ENCODE results near the gene CCDC154.
"Not testable (repeated sequence)": the region's sequence is repeated elsewhere in the genome, so short reads cannot be mapped to it uniquely, and the experiment has no call there.

The CCDC154 gene

DNA sequence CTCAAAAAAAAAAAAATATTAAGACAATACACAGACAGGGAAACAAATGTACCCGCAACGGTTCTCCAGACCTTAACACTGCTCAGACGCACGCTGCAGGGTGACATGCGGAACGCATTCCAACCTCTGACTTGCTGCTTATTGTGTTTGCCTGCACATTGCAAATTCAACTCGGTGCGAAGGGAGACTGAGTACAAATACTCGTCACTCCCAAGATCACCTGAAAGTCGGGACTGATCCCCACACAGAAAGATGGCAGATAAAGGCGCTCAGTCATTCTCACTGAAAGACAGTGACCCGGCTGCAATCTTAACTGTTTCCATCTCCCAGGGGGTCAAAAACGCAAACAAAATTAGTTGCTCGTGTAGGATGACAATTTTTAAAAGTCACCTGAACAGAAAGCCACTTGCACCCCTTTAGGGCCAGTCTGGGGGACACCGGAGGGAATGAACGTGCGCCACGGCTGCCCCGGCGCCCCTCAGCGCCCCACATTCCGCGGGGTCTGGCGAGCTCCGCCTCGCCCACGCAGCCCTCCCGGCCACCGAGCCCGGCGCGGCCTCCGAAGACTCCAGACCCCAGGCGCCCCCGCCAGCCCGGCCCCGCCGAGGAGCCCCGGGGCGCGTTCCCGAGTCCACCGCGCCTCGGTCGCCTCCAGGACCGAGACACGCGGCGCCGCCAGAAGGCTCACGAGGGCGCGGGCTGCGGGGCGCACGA is 29.9 kb upstream of the CCDC154 start:
- no peak for DNase-seq (ENCODE audit: low spot score)

DNA sequence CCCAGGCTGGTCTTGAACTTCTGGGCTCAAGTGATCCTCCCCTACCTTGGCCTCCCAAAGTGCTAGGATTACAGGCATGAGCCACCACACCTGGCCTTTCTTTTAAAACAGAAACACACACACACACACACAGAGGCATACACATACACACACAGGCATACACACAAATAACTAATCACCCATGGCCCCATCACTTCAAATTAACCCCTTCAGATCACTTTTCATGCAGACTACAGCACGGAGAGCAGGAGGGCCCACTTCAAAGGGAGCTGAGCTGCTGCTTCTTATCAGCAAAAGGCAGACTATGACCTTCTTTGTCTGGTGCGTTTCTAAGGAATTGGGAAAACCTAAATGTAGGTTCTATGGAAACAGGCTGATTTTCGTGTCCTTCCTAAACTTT is 28.6 kb upstream of the CCDC154 start:
- DNase-seq (ENCODE audit: low spot score) = no peak

DNA sequence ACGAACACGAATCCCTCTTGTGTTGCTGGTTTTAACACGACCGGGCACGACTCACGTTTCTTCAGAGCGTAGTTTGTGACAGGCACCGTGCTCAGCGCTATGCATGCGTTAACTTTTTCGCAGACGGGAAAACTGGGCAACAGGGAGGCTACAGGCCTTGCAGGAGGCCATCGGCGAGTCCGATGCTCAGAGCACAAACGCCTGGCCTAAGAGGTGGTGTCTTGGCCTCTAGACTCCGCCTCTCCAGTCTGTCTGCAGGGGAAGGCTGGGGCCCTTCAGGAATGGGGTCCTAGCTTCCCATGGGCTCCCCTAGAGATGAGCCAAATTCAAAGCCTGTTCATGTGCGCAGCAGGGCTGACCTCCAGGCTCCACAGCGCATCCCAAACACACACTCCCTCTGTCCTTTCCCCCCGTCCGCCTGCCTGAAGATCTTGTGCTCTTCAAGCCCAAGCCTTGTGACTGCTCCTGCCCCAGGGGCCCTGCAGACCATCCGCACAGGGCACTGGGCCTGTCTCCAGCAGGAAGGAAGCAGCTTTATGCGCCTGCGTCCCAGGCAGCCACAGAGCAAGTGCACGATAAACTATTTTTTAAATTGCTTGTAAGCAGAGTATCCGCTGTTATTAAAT is 27.3 kb upstream of the CCDC154 start:
- peak; percentile 53 for DNase-seq (ENCODE audit: low spot score)

DNA sequence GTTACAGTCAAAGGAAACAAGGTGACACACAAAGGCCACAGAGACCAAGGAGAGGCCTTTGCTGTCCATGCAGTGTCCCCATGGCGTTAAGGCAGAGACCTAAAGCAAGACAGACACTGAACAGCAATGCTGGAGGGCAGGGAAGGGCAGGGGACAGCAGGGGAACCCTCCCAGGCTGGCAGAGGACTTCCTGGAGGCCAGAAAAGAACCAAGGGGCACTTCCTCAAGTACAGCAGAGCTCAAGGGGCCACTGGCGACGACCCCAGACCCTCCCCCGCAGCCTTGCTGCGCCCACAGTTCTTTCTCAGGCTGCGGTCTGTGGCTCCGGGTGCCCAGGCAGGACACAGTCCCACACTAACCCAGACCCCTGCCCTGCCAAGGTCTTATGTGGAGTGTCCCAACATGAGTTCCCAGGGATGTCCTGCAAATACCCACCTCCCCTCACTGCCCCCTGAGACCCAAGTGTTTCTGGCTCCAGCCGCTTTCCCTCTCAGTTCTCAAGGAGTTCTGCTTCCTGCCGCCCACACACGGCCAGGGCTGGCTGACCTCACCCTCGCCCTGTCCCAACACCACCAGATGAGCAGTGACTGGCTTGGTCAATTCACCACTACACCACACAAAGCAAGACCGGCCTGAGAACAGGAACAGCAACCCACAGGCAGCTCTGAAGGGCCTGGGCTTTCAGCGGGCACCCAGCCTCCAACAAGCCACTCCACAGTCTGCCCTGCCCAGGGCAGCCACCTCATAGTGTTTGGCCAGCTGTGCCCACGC is 26.3 kb upstream of the CCDC154 start:
- DNase-seq (ENCODE audit: low spot score) = peak; percentile 54

DNA sequence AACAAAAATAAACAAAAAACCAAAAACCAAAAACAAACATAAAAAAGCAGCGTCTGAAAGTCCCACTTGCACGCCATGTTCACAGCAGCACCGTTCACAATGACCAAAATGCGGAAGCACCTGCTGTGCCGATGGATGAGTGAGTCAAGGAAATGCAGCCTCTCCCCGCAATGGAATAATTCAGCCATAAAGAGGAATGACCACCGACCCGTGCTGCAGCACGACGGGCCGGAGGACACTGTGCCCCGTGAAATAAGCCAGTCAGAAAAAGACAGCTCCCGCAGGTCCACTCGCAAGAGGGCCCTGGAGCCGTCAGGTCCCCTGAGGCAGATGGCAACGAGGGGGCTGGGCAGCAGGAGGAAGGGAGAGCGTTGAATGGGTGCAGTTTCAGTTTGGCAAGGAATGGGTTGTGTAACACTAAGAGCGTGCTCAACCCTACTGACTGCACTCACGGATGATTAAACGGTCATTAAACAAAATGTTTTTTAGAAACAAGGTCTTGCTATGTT is 25.4 kb upstream of the CCDC154 start:
- DNase-seq (ENCODE audit: low spot score) = no peak

DNA sequence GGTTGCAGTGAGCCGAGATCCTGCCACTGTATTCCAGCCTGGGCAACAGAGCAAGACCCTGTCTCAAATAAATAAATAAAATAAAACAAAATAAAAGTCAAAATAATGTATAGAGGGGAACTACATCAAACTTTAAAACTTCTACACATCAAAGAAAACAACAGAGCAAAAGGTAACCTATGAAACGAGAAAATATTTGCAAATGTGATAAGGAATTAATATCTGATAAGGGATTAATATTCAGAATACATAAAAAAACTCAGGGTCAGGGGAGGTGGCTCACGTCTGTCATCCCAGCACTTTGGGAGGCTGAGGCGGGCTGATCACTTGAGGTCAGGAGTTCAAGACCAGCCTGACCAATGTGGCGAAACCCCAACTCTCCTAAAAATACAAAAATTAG is 24.8 kb upstream of the CCDC154 start:
- not testable (repeated sequence) for DNase-seq (ENCODE audit: low spot score)

DNA sequence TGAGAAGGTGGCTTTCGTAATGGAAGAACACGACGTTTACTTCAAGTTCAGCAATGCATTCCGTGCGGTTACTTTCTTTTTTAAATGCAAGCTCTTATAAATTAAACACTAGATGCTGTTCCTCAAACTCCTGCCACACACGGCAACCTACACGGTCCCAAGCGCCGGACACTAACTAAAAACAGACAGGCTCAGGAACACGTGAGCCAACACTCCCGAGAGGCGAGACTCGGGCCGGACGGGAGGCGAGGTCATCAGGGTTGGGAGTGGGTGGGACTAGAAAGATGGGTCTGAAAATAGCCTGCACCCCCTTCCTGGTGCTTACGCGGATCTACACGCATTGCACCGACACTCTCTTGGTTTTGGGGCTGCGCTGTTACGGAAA is 24.1 kb upstream of the CCDC154 start:
- no peak for DNase-seq (ENCODE audit: low spot score)

DNA sequence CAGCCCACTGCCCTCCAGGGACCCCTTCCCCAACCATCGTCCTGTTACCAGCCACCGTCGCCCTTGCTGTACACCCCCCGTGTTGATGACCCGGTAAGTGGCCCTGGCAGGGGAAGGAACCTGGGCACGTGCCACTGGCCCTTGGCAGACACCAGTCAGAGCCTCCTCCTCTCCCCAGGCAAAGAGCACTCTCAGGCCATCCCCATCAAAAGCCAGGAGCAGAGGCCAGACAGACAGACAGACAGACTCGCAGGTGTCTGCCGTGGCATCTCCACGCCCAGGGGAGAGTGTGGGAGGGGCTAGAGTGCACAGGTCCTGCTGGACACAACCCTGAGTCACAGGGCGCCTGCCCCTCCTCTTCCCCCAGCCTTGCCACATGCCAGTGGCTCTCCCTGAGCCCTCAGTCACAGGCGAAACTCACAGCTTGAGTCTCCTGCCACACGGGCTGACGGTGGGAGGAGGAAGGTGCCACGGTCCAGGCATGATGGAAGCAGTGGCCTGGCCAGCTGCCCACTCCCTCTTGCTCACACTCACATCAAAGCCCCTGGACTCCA is 22.7 kb upstream of the CCDC154 start:
- DNase-seq (ENCODE audit: low spot score) = no peak

DNA sequence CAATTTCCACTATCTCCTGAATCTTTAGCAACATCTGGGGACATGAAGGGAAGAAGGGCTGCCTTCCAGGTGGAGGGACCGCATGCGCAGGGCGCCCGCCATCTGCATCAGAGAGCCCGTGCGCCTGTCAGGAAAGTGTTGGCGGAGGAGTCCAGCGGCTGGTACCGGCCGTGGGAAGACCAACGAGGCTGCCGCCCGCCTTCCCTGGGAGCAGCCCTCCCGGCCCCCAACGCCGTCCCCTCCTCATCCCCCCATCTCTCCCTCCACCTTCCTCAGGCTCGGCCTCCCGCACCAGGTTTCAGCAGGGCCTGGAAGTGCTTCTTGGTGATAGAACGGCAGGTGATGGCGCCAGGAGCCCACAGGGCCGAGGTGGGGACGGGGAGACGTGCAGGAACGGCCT is 21.7 kb upstream of the CCDC154 start:
- no peak for DNase-seq (ENCODE audit: low spot score)

DNA sequence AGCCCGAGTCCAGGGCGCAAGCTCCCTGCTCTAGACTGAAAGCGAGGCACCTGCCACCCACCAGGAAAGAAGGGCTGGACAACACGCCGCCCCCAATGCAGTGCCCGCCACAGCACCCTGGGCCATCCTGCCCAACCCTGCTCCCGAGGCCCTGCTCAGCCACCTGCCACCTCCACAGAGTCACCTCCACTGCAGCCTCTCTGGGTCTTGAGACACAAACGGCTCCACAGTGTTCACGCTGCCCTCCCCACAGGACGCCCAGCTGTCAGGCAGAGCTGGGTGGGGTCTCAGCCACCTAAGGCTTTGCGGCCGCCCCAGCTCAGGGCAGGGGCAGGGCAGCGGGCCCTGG is 21.2 kb upstream of the CCDC154 start:
- DNase-seq (ENCODE audit: low spot score) = no peak

DNA sequence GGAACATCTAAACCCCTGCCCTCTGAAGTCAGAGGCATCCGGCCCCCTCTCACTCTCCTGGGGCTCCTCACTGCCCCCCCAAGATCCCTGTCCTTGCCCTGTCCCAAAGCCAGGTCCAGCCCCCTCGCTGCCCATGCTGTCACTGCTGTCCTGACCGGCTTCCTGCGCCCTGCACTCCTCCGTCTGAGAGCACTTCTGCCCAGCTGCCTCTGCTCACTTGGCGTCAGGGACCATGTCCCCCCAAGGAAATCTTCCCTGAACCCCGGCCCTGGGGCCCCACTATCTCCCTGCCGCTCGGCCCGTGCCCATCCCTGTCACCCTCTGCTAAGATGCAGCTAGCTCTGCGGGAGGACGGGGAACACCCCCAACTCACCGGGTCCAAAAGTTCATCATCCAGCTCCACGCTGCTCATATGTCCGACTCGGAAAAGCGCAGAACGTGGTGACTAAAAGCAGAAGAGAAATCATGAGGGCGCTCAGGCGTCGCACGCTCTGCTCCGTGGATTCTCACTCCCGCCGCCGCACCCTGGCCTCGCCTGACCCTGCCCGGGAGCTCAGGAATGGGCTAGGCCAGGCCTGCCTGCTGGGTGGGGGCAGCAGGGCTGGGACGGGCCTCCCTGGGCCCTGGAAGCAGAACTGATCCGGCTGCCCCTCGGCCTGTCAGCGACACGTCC is 20.7 kb upstream of the CCDC154 start:
- DNase-seq (ENCODE audit: low spot score) = no peak

DNA sequence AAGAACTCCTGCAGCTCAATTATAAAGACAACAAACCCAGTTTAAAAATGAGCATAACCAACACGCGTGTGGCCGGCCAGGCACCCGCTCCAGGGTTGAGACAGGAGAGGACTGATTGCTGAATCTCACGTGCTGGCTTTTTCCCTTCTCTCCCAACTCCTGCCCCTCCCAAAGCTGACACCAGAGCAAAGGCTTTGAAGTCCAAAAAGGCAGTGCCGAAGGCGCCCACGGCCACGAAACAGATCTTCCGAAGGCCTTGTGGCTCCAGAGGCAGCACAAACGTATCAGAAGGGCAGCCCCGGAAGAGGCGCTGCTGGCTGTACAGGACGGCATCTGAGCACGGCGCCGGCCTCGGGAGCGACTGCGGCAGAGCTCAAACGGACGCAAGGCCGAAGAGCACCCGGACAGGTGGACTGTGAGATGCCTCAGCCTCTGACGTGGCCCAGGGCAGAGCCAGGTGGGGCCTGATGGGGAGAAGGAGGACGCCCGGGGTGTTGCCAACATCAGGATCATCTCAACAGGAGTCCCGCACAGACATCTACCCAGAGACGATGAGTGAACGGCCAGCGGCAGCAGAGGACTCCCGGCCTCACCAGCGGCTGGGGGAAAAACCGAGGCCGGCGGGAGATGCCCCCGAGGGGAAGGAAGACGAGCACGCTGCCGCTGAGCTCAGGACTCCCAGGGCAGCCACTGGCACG is 20.0 kb upstream of the CCDC154 start:
- DNase-seq (ENCODE audit: low spot score) = no peak

DNA sequence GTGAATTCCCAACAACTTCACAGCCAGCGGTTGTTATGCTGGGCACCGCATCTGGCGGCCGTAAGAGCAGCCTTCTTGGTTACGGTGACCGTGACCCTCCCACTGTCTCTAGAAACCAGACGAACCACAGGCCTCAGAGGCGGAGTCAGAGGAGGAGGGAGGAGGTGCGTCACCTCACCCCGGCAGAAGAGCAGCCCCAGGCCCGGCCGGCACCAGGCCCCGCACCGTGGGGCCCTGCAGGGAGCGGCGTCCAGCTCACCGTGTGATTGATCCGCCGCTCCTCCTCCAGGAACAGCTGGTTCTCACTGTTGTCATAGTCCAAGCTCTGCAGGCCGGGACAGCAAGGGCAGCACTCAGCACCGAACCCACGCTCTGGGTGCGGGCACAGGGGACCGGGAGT is 16.8 kb upstream of the CCDC154 start:
- DNase-seq (ENCODE audit: low spot score) = no peak

DNA sequence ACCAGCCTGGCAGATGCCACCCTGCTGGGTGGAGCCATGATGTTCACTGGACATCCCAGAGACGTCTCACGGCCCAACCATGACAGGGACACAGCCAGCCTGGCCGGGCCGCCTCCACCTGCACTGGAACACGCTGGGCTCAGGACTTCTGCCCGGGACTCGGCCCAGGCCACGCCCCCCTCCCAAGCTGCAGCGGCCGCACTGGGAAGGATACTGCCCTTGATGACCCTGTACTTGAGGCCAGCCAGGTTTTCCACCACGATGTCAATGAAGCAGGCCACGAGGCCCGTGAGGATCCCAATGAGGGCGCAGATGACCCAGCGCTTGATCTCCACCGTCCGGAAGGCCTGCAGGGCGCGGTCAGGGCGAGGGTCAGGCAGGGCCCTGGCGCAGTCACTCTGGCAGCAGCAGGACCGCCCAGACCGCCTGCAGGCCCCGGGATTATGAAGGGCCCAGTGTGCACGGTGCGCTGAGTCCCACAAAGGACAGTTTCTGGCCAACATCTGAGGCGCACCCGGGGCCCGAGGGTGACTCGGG is 16.3 kb upstream of the CCDC154 start:
- no peak for DNase-seq (ENCODE audit: low spot score)

DNA sequence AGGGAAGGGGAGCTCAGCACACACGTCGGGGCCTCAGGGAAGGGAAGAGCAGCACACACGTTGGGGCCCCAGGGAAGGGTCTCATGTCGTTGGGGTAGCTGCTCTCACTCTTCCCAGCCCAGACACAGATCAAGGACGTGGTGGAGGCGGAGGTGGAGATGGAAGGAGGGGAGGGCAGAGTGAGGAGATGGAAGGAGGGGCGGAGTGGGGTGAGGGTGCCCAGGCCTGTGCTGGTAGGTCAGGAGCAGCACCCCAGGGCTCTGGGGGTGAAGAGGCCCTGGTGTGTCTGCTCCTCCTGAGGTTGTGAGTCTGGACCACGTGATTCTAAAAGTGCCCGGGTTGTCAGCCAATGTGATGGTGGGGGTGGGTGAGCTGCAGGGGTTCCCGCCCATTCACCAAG is 15.6 kb upstream of the CCDC154 start:
- DNase-seq (ENCODE audit: low spot score) = no peak

DNA sequence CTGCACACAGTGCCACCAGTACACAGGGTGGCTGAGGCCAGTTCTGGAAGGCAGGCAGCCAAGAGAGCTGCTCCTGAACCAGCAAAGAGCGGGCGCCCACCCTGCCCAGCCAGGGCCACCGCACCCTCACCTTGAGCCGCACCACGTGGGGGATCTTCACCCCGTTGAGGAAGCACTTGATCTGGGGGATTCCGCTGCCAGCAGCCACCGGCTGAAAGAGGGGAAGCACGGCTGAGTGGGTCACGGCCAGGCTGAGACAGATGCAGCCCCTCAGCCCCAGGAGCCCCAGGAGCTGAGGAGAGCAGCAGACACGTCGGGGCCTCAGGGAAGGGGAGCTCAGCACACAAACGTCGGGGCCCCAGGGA is 14.6 kb upstream of the CCDC154 start:
- no peak for DNase-seq (ENCODE audit: low spot score)

DNA sequence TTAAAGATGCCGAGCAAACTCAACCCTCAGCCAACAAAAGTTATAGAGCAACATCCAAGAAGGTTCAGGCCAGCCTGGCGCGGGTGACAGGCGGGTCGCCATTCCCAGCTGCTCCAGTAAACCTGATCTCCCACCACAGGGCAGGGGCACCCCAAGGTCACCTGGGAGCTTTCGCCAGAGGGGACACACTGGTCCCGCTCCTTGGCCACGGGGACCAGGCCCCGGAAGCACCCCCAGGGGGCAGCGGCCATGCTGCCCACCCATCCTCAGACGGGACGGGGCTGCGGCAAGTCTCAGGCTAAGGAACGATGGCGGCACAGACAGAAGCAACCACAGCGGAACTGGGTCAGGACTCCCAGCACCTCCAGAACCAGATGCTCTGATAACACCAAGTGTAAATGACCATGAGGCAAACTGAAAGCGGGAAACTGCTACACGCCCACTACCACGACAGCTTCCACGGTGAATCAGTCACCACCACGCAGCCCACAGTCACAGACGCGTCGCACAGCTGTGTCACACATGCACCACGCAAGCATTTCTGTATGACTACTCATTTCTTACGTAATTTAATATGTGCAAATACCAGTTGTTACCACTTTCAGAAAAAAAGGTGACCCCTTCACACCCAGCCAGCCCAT is 14.1 kb upstream of the CCDC154 start:
- DNase-seq (ENCODE audit: low spot score) = no peak

DNA sequence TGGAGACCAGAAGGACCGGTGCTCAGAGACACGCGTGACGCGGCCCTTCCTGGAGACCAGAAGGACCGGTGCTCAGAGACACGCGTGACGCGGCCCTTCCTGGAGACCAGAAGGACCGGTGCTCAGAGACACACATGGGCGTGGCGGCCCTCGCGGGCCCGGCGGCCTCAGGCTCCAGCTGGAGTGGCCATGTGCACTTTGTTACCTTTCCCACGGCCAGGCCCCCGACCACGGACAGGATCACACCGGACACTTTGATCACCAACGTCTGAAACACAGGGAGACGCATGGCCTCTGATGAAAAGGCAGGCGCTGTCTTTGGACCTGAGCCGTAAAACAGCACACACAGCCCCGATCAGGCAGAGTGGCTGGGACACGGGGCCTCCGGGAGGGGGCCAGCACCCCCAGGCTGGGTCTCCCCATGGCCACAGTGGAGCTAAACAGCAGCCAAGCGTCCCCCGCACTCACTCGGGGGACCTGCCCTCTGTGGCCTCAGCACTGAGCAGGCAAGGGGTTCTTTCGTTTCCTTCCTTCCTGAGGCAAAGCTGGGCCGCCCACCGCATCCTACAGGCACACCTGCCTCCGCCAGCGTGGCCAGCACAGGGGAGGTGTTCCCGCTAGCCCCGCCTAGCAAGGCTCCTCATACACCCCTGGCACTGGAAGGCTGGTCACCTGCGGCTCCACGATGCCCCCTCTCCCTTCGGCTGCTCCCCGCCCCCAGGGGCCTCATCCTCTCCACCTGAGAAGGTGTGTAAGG is 13.3 kb upstream of the CCDC154 start:
- DNase-seq (ENCODE audit: low spot score) = no peak

DNA sequence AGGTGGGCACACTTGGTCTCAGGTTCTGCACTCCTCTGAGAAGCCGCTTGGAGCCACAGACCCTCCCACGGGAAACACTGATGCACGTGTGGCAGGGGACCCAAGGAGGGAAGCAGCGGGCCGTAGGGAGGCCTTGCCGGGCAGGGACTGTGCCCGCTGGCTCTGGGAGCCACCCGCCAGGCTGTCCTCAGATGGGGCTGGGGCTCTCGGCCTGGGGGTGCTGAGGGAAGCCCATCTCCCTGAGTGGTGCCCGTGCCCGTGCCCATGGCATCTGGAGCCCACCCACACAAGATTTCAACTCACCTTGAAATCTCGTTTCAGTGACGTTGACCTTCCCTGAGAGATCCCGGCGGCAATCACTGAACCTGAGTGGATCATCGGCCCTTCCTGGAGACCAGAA is 12.6 kb upstream of the CCDC154 start:
- no peak for DNase-seq (ENCODE audit: low spot score)
